ENCODE measurements around the gene LRMDA. TPM values are rescaled to one million over a fixed set of nuclear protein-coding genes. Genes with fewer than 3 reads are reported as not detected.

LRMDA gene
- total RNA-seq, 1 experiment from 2014 or later = 1.2 TPM

- Histone ChIP-seq H3K27me3 (ENCODE audit: low read length) (peaks cover 80% of the 10 kb centered on the region), H3K9ac (ENCODE audit: low read length) (no peak overlapping the region), H2AFZ (ENCODE audit: low read length) (no peak overlapping the region), H3K4me1 (ENCODE audit: insufficient read depth, low read length) (no peaks in the 10 kb centered on the region), H3K27ac (ENCODE audit: low read length) (no peak overlapping the region), H3K4me2 (ENCODE audit: low read length) (no peak overlapping the region), H3K4me3 (ENCODE audit: low read length) (no peak overlapping the region), H3K9me2 (replicated peaks; ENCODE audit: low read length) (no peaks in the 10 kb centered on the region), H3F3A (ENCODE audit: low read length, unreplicated experiment) (no peaks in the 10 kb centered on the region), H3K36me3 (ENCODE audit: low read depth, low read length) (no peaks in the 10 kb centered on the region), H4K20me1 (ENCODE audit: low read length) (no peaks in the 10 kb centered on the region), H3K79me2 (ENCODE audit: low read length) (no peaks in the 10 kb centered on the region), H3K9me3 (ENCODE audit: low read length) (no peaks in the 10 kb centered on the region)
- ChIA-PET CTCF (no interaction called here), POLR2A (ENCODE audit: unreplicated experiment) (no interaction called here)
- TF ChIP-seq EZH2 (IDR thresholded peaks at IDR 0.05; ENCODE audit: low read length, unreplicated experiment) (no peak), EZH2phosphoT487 (IDR thresholded peaks at IDR 0.05; ENCODE audit: borderline replicate concordance, low read length) (no peak), CTCF (conservative IDR thresholded peaks at IDR 0.05; ENCODE audit: low read depth, low read length) (no peak)
- intact Hi-C loops (cut with micrococcal nuclease) = no loop called here
- ATAC-seq = no peak
- DNase-seq = no peak
- no TSS peak for BruUV-seq (replicated peaks)
Observed at GRCh38 chr10:75709811-75710210, 278.4 kb downstream of the LRMDA start.

GRCh38 chr10:75712242-75712880 lies 280.9 kb downstream of the LRMDA start:
- Histone ChIP-seq H3K27ac (ENCODE audit: low read length) (no peak overlapping the region), H3F3A (ENCODE audit: low read length, unreplicated experiment) (no peaks in the 10 kb centered on the region), H3K9ac (ENCODE audit: low read length) (no peak overlapping the region), H4K20me1 (ENCODE audit: low read length) (no peaks in the 10 kb centered on the region), H3K4me1 (ENCODE audit: insufficient read depth, low read length) (peaks cover 5% of the 10 kb centered on the region; the same call in 1 of the 2 replicates), H3K9me3 (ENCODE audit: low read length) (no peaks in the 10 kb centered on the region), H3K79me2 (ENCODE audit: low read length) (no peaks in the 10 kb centered on the region), H3K36me3 (ENCODE audit: low read depth, low read length) (no peaks in the 10 kb centered on the region), H3K4me2 (ENCODE audit: low read length) (no peak overlapping the region), H3K4me3 (ENCODE audit: low read length) (no peak overlapping the region), H3K9me2 (replicated peaks; ENCODE audit: low read length) (no peaks in the 10 kb centered on the region), H3K27me3 (ENCODE audit: low read length) (peaks cover 73% of the 10 kb centered on the region), H2AFZ (ENCODE audit: low read length) (no peak overlapping the region)
- no peak for TF ChIP-seq EZH2 (IDR thresholded peaks at IDR 0.05; ENCODE audit: low read length, unreplicated experiment)
- TF ChIP-seq EZH2phosphoT487 (IDR thresholded peaks at IDR 0.05; ENCODE audit: borderline replicate concordance, low read length) = no peak
- TF ChIP-seq CTCF (conservative IDR thresholded peaks at IDR 0.05; ENCODE audit: low read depth, low read length) = no peak
- no TSS peak for BruUV-seq (replicated peaks)
- DNase-seq (no peak), ATAC-seq (no peak)
- intact Hi-C loops (cut with micrococcal nuclease) = no loop called here
- POLR2A ChIA-PET (ENCODE audit: unreplicated experiment) = interaction anchor here (0.7 kb wide), 1 partner anchor 59 kb away, joined by 6 read pairs; no protein-coding TSS in a partner anchor
- CTCF ChIA-PET = no interaction called here

- intact Hi-C loops (cut with micrococcal nuclease) = loop anchor here (2.0 kb wide), 1 partner anchor 320 kb away; no protein-coding TSS in a partner anchor
Observed at GRCh38 chr10:75716506-75716905, 285.1 kb downstream of the LRMDA start.

More at GRCh38 chr10:75716506-75716905, 285.1 kb downstream of the LRMDA start:
- Histone ChIP-seq H3K9me2 (replicated peaks; ENCODE audit: low read length) (no peaks in the 10 kb centered on the region), H3F3A (ENCODE audit: low read length, unreplicated experiment) (no peaks in the 10 kb centered on the region), H3K9me3 (ENCODE audit: low read length) (no peaks in the 10 kb centered on the region), H2AFZ (ENCODE audit: low read length) (no peak overlapping the region), H3K9ac (ENCODE audit: low read length) (no peak overlapping the region), H3K27me3 (ENCODE audit: low read length) (peaks cover 42% of the 10 kb centered on the region), H3K4me3 (ENCODE audit: low read length) (no peak overlapping the region), H3K79me2 (ENCODE audit: low read length) (no peaks in the 10 kb centered on the region), H3K36me3 (ENCODE audit: low read depth, low read length) (no peaks in the 10 kb centered on the region), H3K27ac (ENCODE audit: low read length) (no peak overlapping the region), H3K4me1 (ENCODE audit: insufficient read depth, low read length) (peaks cover 7% of the 10 kb centered on the region; the same call in 1 of the 2 replicates), H3K4me2 (ENCODE audit: low read length) (no peak overlapping the region), H4K20me1 (ENCODE audit: low read length) (no peaks in the 10 kb centered on the region)
- BruUV-seq (replicated peaks) = no TSS peak
- no peak for ATAC-seq
- ChIA-PET POLR2A (ENCODE audit: unreplicated experiment) (no interaction called here), CTCF (interaction anchor here (0.7 to 1.2 kb wide), 2 partner anchors 8 to 320 kb away, joined by 3 read pairs; no protein-coding TSS in a partner anchor)
- no peak for DNase-seq
- no peak for TF ChIP-seq EZH2phosphoT487 (IDR thresholded peaks at IDR 0.05; ENCODE audit: borderline replicate concordance, low read length)
